Calu3 (cell line): ENCODE data around the gene ZBTB25. TPM values are rescaled to one million over a fixed set of nuclear protein-coding genes. Genes with fewer than 3 reads are reported as not detected.
A peak's percentile ranks its signal among the peaks of the same experiment; 100 is the strongest.

ENCODE experiments used
- BruUV-seq: library from RNA; stranded (reverse); fragments of 400-500 nt; replicated peaks from 2 replicates; lab custom pipeline; 2021; lab: Mats Ljungman, UMichigan
- CTCF ChIA-PET: fragments of 300-600 bp; sonication (Branson Sonifier 250); formaldehyde crosslinking; loops from one replicate; lab custom pipeline; 2022; ENCODE audit warnings: antibody characterized with exemption; lab: Charles Lee
- DNase-seq: peaks from one replicate; pipeline ENCODE4 v3.0.0; 2022
- H3K27ac Mint-ChIP-seq: one replicate; pipeline ENCODE4 v1.8.0; 2022; ENCODE audit warnings: mixed read lengths; ENCODE audit not compliant: unreplicated experiment
- H3K27me3 Mint-ChIP-seq: one replicate; pipeline ENCODE4 v1.8.0; 2022; ENCODE audit warnings: mixed read lengths; ENCODE audit not compliant: unreplicated experiment
- H3K36me3 Mint-ChIP-seq: one replicate; pipeline ENCODE4 v1.8.0; 2022; ENCODE audit warnings: mild to moderate bottlenecking, moderate library complexity, mixed read lengths; ENCODE audit not compliant: insufficient read depth, unreplicated experiment
- H3K4me1 Mint-ChIP-seq: one replicate; pipeline ENCODE4 v1.8.0; 2022; ENCODE audit warnings: mild to moderate bottlenecking, low read depth, mixed read lengths; ENCODE audit not compliant: unreplicated experiment
- H3K4me3 Mint-ChIP-seq: one replicate; pipeline ENCODE4 v1.8.0; 2022; ENCODE audit warnings: mild to moderate bottlenecking, low read depth, moderate library complexity, mixed read lengths; ENCODE audit not compliant: unreplicated experiment
- H3K9me3 Mint-ChIP-seq: one replicate; pipeline ENCODE4 v1.8.0; 2022; ENCODE audit warnings: low read depth, mixed read lengths; ENCODE audit not compliant: unreplicated experiment
- intact Hi-C: fragments of 100-400 bp; cut with micrococcal nuclease; formaldehyde crosslinking; loops from one replicate; pipeline ENCODE4 v1.10.0; 2022; ENCODE audit not compliant: unreplicated experiment
- total RNA-seq: library from RNA; stranded (reverse); gene quantifications from 2 replicates; pipeline ENCODE4 v1.2.3, GENCODE V29; 2022
- TF ChIP-seq, protein P1 (sequence below): fragments of 200-600 bp; IDR thresholded peaks from one replicate; pipeline ENCODE4 v1.8.0; 2022; ENCODE audit warnings: antibody characterized with exemption; ENCODE audit not compliant: unreplicated experiment

ZBTB25 gene
- total RNA-seq, 1 experiment from 2014 or later: 11.3 TPM

DNA sequence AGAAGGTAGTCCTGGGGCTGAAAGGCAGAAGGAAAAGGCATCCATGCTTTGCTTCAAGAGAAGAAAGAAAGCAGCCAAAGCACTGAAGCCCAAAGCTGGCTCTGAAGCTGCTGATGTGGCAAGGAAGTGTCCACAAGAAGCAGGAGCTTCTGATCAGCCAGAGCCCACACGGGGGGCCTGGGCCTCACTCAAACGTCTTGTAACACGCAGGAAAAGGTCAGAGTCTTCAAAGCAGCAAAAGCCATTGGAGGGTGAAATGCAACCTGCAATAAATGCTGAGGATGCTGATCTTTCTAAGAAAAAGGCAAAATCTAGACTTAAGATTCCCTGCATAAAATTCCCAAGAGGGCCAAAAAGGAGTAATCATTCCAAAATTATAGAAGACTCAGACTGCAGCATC is 35.2 kb downstream of the ZBTB25 start:
- Mint-ChIP-seq H3K4me3 (no peak overlapping the region), H3K27ac (no peak overlapping the region), H3K4me1 (no peaks in the 10 kb centered on the region), H3K9me3 (no peaks in the 10 kb centered on the region), H3K27me3 (no peaks in the 10 kb centered on the region), H3K36me3 (peaks cover 24% of the 10 kb centered on the region)
- TF ChIP-seq, protein P1, sequence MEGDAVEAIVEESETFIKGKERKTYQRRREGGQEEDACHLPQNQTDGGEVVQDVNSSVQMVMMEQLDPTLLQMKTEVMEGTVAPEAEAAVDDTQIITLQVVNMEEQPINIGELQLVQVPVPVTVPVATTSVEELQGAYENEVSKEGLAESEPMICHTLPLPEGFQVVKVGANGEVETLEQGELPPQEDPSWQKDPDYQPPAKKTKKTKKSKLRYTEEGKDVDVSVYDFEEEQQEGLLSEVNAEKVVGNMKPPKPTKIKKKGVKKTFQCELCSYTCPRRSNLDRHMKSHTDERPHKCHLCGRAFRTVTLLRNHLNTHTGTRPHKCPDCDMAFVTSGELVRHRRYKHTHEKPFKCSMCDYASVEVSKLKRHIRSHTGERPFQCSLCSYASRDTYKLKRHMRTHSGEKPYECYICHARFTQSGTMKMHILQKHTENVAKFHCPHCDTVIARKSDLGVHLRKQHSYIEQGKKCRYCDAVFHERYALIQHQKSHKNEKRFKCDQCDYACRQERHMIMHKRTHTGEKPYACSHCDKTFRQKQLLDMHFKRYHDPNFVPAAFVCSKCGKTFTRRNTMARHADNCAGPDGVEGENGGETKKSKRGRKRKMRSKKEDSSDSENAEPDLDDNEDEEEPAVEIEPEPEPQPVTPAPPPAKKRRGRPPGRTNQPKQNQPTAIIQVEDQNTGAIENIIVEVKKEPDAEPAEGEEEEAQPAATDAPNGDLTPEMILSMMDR: no peak
- BruUV-seq: no TSS peak
- intact Hi-C loops: no loop called here
- no peak for DNase-seq
- CTCF ChIA-PET: no interaction called here

GRCh38 chr14:64467566-64467965 is 36.1 kb downstream of the ZBTB25 start:
- Mint-ChIP-seq H3K36me3 (peaks cover 24% of the 10 kb centered on the region), H3K9me3 (no peaks in the 10 kb centered on the region), H3K27ac (no peak overlapping the region), H3K4me1 (no peaks in the 10 kb centered on the region), H3K4me3 (no peak overlapping the region), H3K27me3 (no peaks in the 10 kb centered on the region)
- no TSS peak for BruUV-seq
- TF ChIP-seq, protein P1: no peak
- CTCF ChIA-PET: interaction anchor here (0.5 kb wide), 1 partner anchor 39 kb away, joined by 3 read pairs; no protein-coding TSS in a partner anchor
- no peak for DNase-seq
- intact Hi-C loops: no loop called here

- Mint-ChIP-seq H3K9me3 (no peaks in the 10 kb centered on the region), H3K36me3 (peaks cover 24% of the 10 kb centered on the region), H3K4me3 (no peak overlapping the region), H3K27me3 (no peaks in the 10 kb centered on the region), H3K4me1 (no peaks in the 10 kb centered on the region), H3K27ac (no peak overlapping the region)
- CTCF ChIA-PET: interaction anchor here (0.5 kb wide), 1 partner anchor 39 kb away, joined by 3 read pairs; no protein-coding TSS in a partner anchor
- TF ChIP-seq, protein P1: no peak
- no peak for DNase-seq
- no TSS peak for BruUV-seq
- intact Hi-C loops: no loop called here
These were observed 36.5 kb downstream of the ZBTB25 start for GRCh38 chr14:64467101-64467500.

GRCh38 chr14:64465831-64466554 is 37.6 kb downstream of the ZBTB25 start:
- H3K27me3 Mint-ChIP-seq: no peaks in the 10 kb centered on the region
- peak overlapping the region; percentile 73 for H3K4me3 Mint-ChIP-seq
- DNase-seq: peak; percentile 9
- TF ChIP-seq, protein P1: no peak
- H3K36me3 Mint-ChIP-seq: peaks cover 29% of the 10 kb centered on the region
- CTCF ChIA-PET: interaction anchor here (1.3 kb wide), 1 partner anchor 36 kb away, joined by 5 read pairs; no protein-coding TSS in a partner anchor
- peak overlapping the region; percentile 16 for H3K27ac Mint-ChIP-seq
- intact Hi-C loops: no loop called here
- H3K4me1 Mint-ChIP-seq: no peaks in the 10 kb centered on the region
- BruUV-seq: no TSS peak
- no peaks in the 10 kb centered on the region for H3K9me3 Mint-ChIP-seq
